ENCODE data around the gene TCEAL7. TPM values are rescaled to one million over a fixed set of nuclear protein-coding genes. Genes with fewer than 3 reads are reported as not detected.

Gene TCEAL7
- total and polyA plus RNA-seq, 3 donors from 2014 or later, result 1.3 to 5.5 (median 3.9) TPM

DNA sequence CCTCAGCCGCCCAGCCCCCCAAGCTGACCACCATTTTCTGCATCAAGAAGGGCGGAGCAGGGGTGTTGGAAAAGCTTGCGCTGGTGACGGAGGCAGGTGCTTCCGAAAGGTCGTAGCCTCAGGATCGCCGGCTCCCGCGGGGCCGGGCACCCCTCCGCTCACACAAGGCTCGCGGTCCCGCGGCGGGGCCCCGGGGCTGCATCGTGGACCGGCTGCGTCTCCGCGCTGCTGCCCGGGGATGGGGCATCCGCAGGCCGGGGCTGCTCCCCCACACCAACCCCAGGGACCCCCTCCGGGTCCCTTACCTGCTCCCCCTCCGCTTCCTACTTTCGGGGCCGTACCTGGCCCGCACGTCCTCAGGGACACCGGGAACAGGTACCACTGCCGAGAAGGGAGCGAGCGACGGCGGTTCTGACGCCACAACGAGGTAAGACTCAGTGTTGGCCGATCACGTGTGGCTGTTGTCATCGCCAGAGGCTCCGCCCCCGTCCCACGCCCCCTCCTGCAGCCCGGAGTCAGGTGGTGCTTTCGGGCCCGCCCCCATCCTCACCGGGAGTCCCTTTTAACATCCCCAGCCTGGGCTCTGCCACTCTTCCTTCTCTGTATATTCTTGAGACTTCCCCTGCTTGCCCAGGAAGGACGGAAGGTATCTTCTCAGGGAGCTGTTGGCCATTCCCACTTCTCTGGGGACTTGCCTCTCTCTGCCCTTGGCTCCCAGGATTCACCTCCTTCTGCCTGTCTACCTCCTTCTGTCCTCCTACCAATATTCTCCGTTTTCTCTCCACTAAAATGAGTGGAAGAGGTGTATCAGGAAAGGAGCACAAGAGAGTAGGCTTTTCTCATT lies 19.3 kb upstream of the TCEAL7 start, which contains the start of gene BEX2:
Gene BEX2, minus strand, starts transcription at position 436 of the 844 bp plus-strand sequence. CDS start 1,014 bp downstream, outside the sequence.
- Histone ChIP-seq H3K36me3 (ENCODE audit: low read depth, missing control alignments) (no peaks in the 10 kb centered on the region), H3K4me3 (peak within 1 kb of the TSS; percentile 49 to 73), H3K27me3 (no peaks in the 10 kb centered on the region), H3K9me3 (no peaks in the 10 kb centered on the region), H3K27ac (peak within 1 kb of the TSS; percentile 61 to 85), H3K4me1 (no peaks in the 10 kb centered on the region)
- TF ChIP-seq POLR2A (IDR thresholded peaks at IDR 0.05) (peak; percentile 33), CTCF (IDR thresholded peaks at IDR 0.05) (no peak)
- DNase-seq, result peak; percentile 92
- intact Hi-C loops (cut with DNase I; ENCODE audit: low total_unique reads), result no loop called here
- 1 to 12% methylated on average over 2 to 28 of the region's 52 CpGs for WGBS, 2 donors

- Histone ChIP-seq H3K27ac (no peak overlapping the region), H3K4me1 (no peaks in the 10 kb centered on the region), H3K4me3 (no peak overlapping the region), H3K27me3 (no peaks in the 10 kb centered on the region), H3K36me3 (ENCODE audit: low read depth, missing control alignments) (no peaks in the 10 kb centered on the region), H3K9me3 (no peaks in the 10 kb centered on the region)
- TF ChIP-seq CTCF (IDR thresholded peaks at IDR 0.05) (no peak), POLR2A (IDR thresholded peaks at IDR 0.05) (no peak)
- intact Hi-C loops (cut with DNase I; ENCODE audit: low total_unique reads), result no loop called here
- 53 to 58% methylated on average over 3 of the region's 3 CpGs for WGBS, 2 donors
- DNase-seq, result no peak
Observed at GRCh38 chrX:103311399-103311780, 18.6 kb upstream of the TCEAL7 start.

DNA sequence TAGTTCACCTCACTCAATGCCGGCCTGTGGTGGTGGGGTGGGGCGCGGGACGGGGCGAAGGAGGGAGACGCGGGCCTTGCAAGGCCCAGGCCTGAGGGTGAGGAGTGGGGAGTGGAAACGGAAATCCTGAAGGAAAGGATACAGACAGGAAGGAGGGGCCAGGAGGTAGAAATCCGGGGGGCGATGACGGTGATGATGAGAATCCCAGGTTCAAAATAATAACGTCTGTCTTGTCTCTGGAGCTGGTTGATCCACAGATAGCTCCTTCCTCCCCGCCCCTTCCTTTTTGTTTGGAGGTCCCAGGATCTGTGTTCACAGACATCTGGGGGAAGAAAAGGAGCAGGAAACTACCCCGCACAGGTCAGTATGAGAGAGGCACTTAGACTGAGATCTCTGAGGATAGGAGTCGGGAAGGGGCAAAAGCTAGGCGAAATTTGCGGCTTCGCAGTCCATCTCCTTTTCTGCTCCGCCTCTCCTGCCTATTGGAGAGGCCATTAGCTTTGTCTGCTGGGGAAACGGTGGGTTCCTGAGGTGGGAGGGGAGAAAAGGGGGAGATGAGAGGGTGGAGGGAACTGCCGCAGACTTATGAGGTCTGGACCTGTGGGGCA lies 746 bp downstream of the TCEAL7 start:
- no peaks in the 10 kb centered on the region for H3K9me3 ChIP-seq
- intact Hi-C loops (cut with DNase I; ENCODE audit: low total_unique reads), result no loop called here
- TF ChIP-seq CTCF (IDR thresholded peaks at IDR 0.05) (no peak), POLR2A (IDR thresholded peaks at IDR 0.05) (no peak)
- H3K4me3 ChIP-seq, result peak overlapping the region in 1 of 2 donors; percentile 31
- DNase-seq, result no peak
- no peaks in the 10 kb centered on the region for H3K4me1 ChIP-seq
- 8 to 10% methylated on average over 17 to 21 of the region's 21 CpGs for WGBS, 2 donors
- no peaks in the 10 kb centered on the region for H3K36me3 ChIP-seq (ENCODE audit: low read depth, missing control alignments)
- no peak overlapping the region for H3K27ac ChIP-seq
- no peaks in the 10 kb centered on the region for H3K27me3 ChIP-seq

- no peak overlapping the region for H3K4me3 ChIP-seq
- intact Hi-C loops (cut with DNase I; ENCODE audit: low total_unique reads), result no loop called here
- DNase-seq, result no peak
Observed at GRCh38 chrX:103338663-103339062, 8.6 kb downstream of the TCEAL7 start.

More at GRCh38 chrX:103338663-103339062, 8.6 kb downstream of the TCEAL7 start:
- no peak for TF ChIP-seq CTCF (IDR thresholded peaks at IDR 0.05)
- TF ChIP-seq POLR2A (IDR thresholded peaks at IDR 0.05), result no peak
- no peaks in the 10 kb centered on the region for H3K4me1 ChIP-seq
- no peaks in the 10 kb centered on the region for H3K9me3 ChIP-seq
- H3K36me3 ChIP-seq (ENCODE audit: low read depth, missing control alignments), result no peaks in the 10 kb centered on the region
- H3K27me3 ChIP-seq, result no peaks in the 10 kb centered on the region
- WGBS, 2 donors, result 59 to 71% methylated on average over 3 of the region's 3 CpGs
- no peak overlapping the region for H3K27ac ChIP-seq

Measured in testis (tissue), 3 donors.